WI38 (cell line): ENCODE measurements around the gene PRSS36.
A peak's percentile ranks its signal among the peaks of the same experiment; 100 is the strongest.

ENCODE experiments used
- H3K4me3 ChIP-seq: 2 replicates; pipeline ENCODE4 v1.5.1; 2011; ENCODE audit warnings: low read depth, mild to moderate bottlenecking, control low read depth, low read length
- CTCF ChIP-seq: IDR thresholded peaks from 2 replicates; pipeline ENCODE4 v1.5.1; 2012; ENCODE audit warnings: low read depth, mild to moderate bottlenecking, control low read depth, low read length

Gene PRSS36

DNA sequence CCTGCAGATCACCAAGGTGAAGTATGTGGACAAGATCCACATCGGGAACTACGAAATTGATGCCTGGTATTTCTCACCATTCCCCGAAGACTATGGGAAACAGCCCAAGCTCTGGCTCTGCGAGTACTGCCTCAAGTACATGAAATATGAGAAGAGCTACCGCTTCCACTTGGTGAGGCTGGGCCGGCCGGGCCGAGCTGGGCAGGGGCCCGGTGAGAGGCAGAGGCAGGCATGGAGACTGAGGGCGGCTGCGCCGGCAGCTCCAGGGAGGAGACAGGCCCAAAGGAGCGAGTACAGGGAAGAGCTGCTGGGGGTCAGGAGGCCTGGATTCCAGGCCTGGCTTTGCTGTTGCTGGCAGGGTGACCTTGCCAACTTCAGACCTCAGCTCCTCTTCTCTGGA is 22.7 kb downstream of the PRSS36 start:
- H3K4me3 ChIP-seq: no peak overlapping the region
- TF ChIP-seq CTCF: no peak

- no peak for TF ChIP-seq CTCF
- no peak overlapping the region for H3K4me3 ChIP-seq
Measured at GRCh38 chr16:31125844-31126243, 24.0 kb downstream of the PRSS36 start.

DNA sequence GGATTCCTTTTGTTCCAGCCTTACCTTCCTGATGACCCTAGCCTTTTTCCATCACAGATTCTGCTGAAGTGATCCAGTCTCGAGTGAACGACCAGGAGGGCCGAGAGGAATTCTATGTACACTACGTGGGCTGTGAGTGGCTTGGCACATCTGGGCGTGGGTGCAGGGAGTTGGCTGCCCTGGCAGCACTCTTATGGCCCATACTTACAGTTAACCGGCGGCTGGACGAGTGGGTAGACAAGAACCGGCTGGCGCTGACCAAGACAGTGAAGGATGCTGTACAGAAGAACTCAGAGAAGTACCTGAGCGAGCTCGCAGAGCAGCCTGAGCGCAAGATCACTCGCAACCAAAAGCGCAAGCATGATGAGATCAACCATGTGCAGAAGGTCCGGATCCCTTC is 29.7 kb downstream of the PRSS36 start:
- no peak overlapping the region for H3K4me3 ChIP-seq
- no peak for TF ChIP-seq CTCF

GRCh38 chr16:31118223-31119155 is 31.4 kb downstream of the PRSS36 start:
- peak overlapping the region; percentile 86 for H3K4me3 ChIP-seq
- no peak for TF ChIP-seq CTCF

DNA sequence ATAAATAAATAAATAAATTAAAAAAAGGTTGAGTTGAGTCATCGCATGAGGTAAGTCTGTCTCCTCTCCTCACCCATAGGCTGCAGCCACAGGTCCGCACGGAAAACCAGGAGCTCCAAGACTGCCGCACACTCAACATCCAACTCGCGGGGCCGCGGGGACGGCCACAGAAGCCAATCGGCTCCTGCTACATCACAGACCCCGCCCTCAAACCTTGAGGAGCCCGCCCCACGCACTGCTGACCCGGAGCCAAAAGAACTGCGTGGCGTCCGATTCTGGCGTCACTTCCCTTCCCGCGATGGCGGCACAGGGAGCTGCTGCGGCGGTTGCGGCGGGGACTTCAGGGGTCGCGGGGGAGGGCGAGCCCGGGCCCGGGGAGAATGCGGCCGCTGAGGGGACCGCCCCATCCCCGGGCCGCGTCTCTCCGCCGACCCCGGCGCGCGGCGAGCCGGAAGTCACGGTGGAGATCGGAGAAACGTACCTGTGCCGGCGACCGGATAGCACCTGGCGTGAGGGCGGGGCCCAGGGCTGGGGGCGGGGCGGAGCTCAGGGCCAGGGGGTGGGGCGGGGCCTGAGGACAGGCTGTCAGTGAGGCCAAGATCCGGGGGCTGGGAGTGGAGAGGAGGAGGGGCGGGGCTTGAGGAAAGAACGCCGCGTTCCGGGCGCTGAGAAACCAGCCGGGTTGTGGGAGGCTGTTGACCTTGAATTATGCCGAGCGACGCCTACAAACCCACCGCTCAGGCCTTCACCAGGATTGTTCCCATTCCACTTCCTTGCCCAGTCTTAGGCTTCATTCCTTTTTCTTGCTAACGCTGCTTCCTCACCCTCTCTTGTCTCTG is 32.3 kb downstream of the PRSS36 start, which contains the start of gene KAT8:
Gene KAT8 (plus strand): TSS at position 281 of the 839 bp plus-strand sequence. CDS start 18 bp downstream, at position 299.
- TF ChIP-seq CTCF: no peak
- H3K4me3 ChIP-seq: peak within 1 kb of the TSS; percentile 86

GRCh38 chr16:31114468-31114867 is 35.4 kb downstream of the PRSS36 start:
- no peak for TF ChIP-seq CTCF
- no peak overlapping the region for H3K4me3 ChIP-seq
